CD14-positive monocyte (primary cell): Measurements from ENCODE around the gene SEC23A. TPM values are rescaled to one million over a fixed set of nuclear protein-coding genes. Genes with fewer than 3 reads are reported as not detected.

ENCODE experiments used
- DNase-seq, 3 donors: peaks; one replicate each; pipeline ENCODE4 v3.0.0-alpha.2; 2011 to 2022
- H2AFZ ChIP-seq: 2 replicates; pipeline ENCODE4 v1.6.0; 2012; ENCODE audit warnings: mild to moderate bottlenecking, low read depth, low read length, inconsistent platforms; ENCODE audit not compliant: insufficient read depth, poor library complexity, severe bottlenecking
- H3K27ac ChIP-seq, 2 donors: 1 replicate in 1 of 2; 2 replicates in 1 of 2; pipeline ENCODE4 v1.5.1; 2012 to 2013; ENCODE audit warnings: low read length in 2 of 2, control low read depth in 1 of 2, inconsistent platforms in 1 of 2, low read depth in 1 of 2, mild to moderate bottlenecking in 1 of 2
- H3K27me3 ChIP-seq, 2 donors: one replicate each; pipeline versions ENCODE4 v1.6.0 to v1.6.1; 2011 to 2013; ENCODE audit warnings: low read length in 2 of 2; ENCODE audit not compliant: control insufficient read depth in 2 of 2, insufficient read depth in 2 of 2
- H3K36me3 ChIP-seq, 2 donors: replicated peaks in 1 of 2; 1 replicate in 1 of 2; 2 replicates in 1 of 2; pipeline versions ENCODE4 v1.5.1 to v1.6.1; 2012 to 2013; ENCODE audit warnings: low read length in 2 of 2, control low read depth in 1 of 2, inconsistent platforms in 1 of 2, mild to moderate bottlenecking in 1 of 2; ENCODE audit not compliant: insufficient read depth in 2 of 2, control insufficient read depth in 1 of 2
- H3K4me1 ChIP-seq, 2 donors: 1 replicate in 1 of 2; 2 replicates in 1 of 2; pipeline versions ENCODE4 v1.5.1 to v1.6.1; 2012 to 2013; ENCODE audit warnings: low read length in 2 of 2, control low read depth in 1 of 2, inconsistent platforms in 1 of 2, mild to moderate bottlenecking in 1 of 2, moderate library complexity in 1 of 2; ENCODE audit not compliant: insufficient read depth in 2 of 2, control insufficient read depth in 1 of 2
- H3K4me2 ChIP-seq: replicated peaks from 2 replicates; pipeline ENCODE3; 2012; ENCODE audit warnings: low read length, moderate library complexity, mild to moderate bottlenecking; ENCODE audit not compliant: poor library complexity, severe bottlenecking; ENCODE audit errors: extremely low read depth
- H3K4me3 ChIP-seq, 3 experiments: fragments of 200-600 bp in 1 of 3; sonication (generic) in 1 of 3; replicated peaks in 1 of 3; 1 replicate in 2 of 3; 2 replicates in 1 of 3; pipeline ENCODE4 v1.5.1; 2011 to 2013; ENCODE audit warnings: low read length in 3 of 3, mild to moderate bottlenecking in 3 of 3, control low read depth in 2 of 3, low read depth in 2 of 3, inconsistent platforms in 1 of 3, moderate library complexity in 1 of 3
- H3K79me2 ChIP-seq: 2 replicates; pipeline ENCODE4 v1.6.0; 2012; ENCODE audit warnings: mild to moderate bottlenecking, control low read depth, inconsistent platforms, low read length, moderate library complexity; ENCODE audit not compliant: insufficient read depth
- H3K9ac ChIP-seq: 2 replicates; pipeline ENCODE4 v1.6.0; 2017; ENCODE audit warnings: low read length, mild to moderate bottlenecking; ENCODE audit not compliant: insufficient read depth, poor library complexity, severe bottlenecking
- H3K9me3 ChIP-seq, 2 donors: replicated peaks in 1 of 2; 1 replicate in 1 of 2; 2 replicates in 1 of 2; pipeline versions ENCODE4 v1.5.1 to v1.6.1; 2012 to 2013; ENCODE audit warnings: low read length in 2 of 2, control low read depth in 1 of 2; ENCODE audit not compliant: control insufficient read depth in 1 of 2, insufficient read depth in 1 of 2
- H4K20me1 ChIP-seq: 2 replicates; pipeline ENCODE4 v1.6.0; 2012; ENCODE audit warnings: mild to moderate bottlenecking, low read length, control low read depth, moderate library complexity; ENCODE audit not compliant: insufficient read depth
- H3K27ac Mint-ChIP-seq, 7 donors: one replicate each; pipeline ENCODE4 v1.8.0; 2020; ENCODE audit warnings: mild to moderate bottlenecking in 7 of 7, mixed read lengths in 7 of 7, moderate library complexity in 6 of 7, inconsistent platforms in 2 of 7
- H3K27me3 Mint-ChIP-seq, 3 donors: one replicate each; pipeline ENCODE4 v1.8.0; 2021 to 2022; ENCODE audit warnings: low read depth in 3 of 3, mild to moderate bottlenecking in 3 of 3, mixed read lengths in 3 of 3, moderate library complexity in 3 of 3, inconsistent platforms in 1 of 3
- H3K36me3 Mint-ChIP-seq, 2 donors: one replicate each; pipeline ENCODE4 v1.8.0; 2020; ENCODE audit warnings: mixed read lengths in 2 of 2, inconsistent platforms in 1 of 2, mild to moderate bottlenecking in 1 of 2
- H3K4me1 Mint-ChIP-seq: one replicate; pipeline ENCODE4 v1.8.0; 2020; ENCODE audit warnings: mild to moderate bottlenecking, mixed read lengths
- H3K4me3 Mint-ChIP-seq, 2 donors: one replicate each; pipeline ENCODE4 v1.8.0; 2020; ENCODE audit warnings: mild to moderate bottlenecking in 2 of 2, mixed read lengths in 2 of 2, moderate library complexity in 1 of 2
- H3K9me3 Mint-ChIP-seq, 7 donors: one replicate each; pipeline ENCODE4 v1.8.0; 2020 to 2022; ENCODE audit warnings: mixed read lengths in 7 of 7, mild to moderate bottlenecking in 6 of 7, moderate library complexity in 6 of 7, inconsistent platforms in 2 of 7
- WGBS: methylation state at CpG from one replicate; pipeline ENCODE4 v1.1.5; 2013; ENCODE audit warnings: missing lambda C conversion rate; ENCODE audit not compliant: insufficient coverage; 5-methylcytosine and 5-hydroxymethylcytosine counted together
- intact Hi-C, 2 donors: fragments of 100-400 bp; cut with micrococcal nuclease; formaldehyde crosslinking; loops; one replicate each; pipeline versions ENCODE4 v1.15.0 to v1.15.1; 2023
- polyA plus RNA-seq, 3 donors: library from polyadenylated mRNA; depleted of rRNA in 1 of 3; unstranded in 2 of 3; stranded (reverse) in 1 of 3; fragments of 300-500 nt in 2 of 3; fragments of >200 nt in 1 of 3; fragmentation: Illumina TruSeq in 2 of 3; gene quantifications; 1 replicate in 2 of 3; 2 replicates in 1 of 3; pipeline ENCODE4 v1.2.3, GENCODE V29; 2012 to 2021
- TF ChIP-seq, protein P1 (sequence below): fragments of 200-600 bp; IDR thresholded peaks from one replicate; pipeline ENCODE4 v1.8.0; 2022; ENCODE audit warnings: antibody characterized with exemption, mild to moderate bottlenecking

SEC23A gene
- polyA plus RNA-seq, 3 donors = 13.8 to 37.3 (median 36.4) TPM

DNA sequence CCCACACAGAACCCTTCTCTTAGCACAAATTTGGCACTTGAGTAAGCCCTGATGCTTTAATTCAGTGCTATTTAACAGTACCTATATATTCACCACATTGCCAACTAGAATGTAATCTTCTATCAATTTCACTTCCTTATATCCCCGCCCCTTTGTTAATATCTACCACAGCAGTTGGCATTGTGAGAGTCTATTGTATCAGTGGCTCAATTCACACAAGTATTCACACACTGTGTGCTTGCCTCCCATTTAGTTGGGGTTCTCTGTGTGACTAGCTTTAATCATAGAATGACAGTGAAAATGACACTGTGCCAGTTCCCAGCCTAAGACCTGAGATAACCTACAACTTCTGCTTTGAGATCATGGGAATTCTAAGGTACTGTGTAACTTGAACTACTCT lies 103.1 kb downstream of the SEC23A start:
- no CpG with 5 or more reads among the region's 1 CpG for WGBS
- peak overlapping the region; percentile 27 for H2AFZ ChIP-seq
- Mint-ChIP-seq H3K36me3 (no peaks in the 10 kb centered on the region), H3K4me3 (no peak overlapping the region), H3K4me1 (peaks cover 21% of the 10 kb centered on the region), H3K9me3 (peaks cover 0 to 4% (median 0%) of the 10 kb centered on the region in 7 donors), H3K27ac (no peak overlapping the region), H3K27me3 (peaks cover 0 to 4% (median 0%) of the 10 kb centered on the region in 3 donors)
- H3K27me3 ChIP-seq = no peaks in the 10 kb centered on the region
- H4K20me1 ChIP-seq = no peaks in the 10 kb centered on the region
- H3K4me2 ChIP-seq = no peak overlapping the region
- H3K4me3 ChIP-seq = no peak overlapping the region
- H3K36me3 ChIP-seq = no peaks in the 10 kb centered on the region
- intact Hi-C loops = no loop called here
- TF ChIP-seq, protein P1, sequence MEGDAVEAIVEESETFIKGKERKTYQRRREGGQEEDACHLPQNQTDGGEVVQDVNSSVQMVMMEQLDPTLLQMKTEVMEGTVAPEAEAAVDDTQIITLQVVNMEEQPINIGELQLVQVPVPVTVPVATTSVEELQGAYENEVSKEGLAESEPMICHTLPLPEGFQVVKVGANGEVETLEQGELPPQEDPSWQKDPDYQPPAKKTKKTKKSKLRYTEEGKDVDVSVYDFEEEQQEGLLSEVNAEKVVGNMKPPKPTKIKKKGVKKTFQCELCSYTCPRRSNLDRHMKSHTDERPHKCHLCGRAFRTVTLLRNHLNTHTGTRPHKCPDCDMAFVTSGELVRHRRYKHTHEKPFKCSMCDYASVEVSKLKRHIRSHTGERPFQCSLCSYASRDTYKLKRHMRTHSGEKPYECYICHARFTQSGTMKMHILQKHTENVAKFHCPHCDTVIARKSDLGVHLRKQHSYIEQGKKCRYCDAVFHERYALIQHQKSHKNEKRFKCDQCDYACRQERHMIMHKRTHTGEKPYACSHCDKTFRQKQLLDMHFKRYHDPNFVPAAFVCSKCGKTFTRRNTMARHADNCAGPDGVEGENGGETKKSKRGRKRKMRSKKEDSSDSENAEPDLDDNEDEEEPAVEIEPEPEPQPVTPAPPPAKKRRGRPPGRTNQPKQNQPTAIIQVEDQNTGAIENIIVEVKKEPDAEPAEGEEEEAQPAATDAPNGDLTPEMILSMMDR = no peak
- no peak overlapping the region for H3K9ac ChIP-seq
- no peak overlapping the region for H3K27ac ChIP-seq
- H3K4me1 ChIP-seq = peaks cover 10 to 12% of the 10 kb centered on the region in 2 donors
- no peak for DNase-seq
- no peaks in the 10 kb centered on the region for H3K9me3 ChIP-seq
- no peaks in the 10 kb centered on the region for H3K79me2 ChIP-seq

DNA sequence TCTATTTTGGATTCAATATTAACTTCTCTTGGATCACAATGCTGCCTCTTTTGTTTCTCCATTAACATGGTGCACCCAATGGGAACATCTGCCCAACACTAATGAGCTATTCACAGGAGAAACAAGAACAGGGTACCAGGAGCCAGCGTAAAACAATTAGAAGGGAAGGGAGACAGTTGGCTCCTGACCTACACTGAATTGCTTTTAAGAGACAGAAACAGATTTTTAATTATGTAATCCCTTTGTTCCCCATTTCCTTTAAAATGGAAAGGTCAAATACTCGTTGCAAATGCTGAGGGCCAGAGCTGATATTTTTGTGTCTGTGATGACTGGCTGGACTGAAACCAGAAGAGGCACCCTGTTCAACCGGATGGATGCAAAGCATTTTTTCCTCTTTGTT lies 108.3 kb downstream of the SEC23A start:
- no peak overlapping the region for H3K4me2 ChIP-seq
- 20% methylated on average over 1 of the region's 3 CpGs for WGBS
- peaks cover 25% of the 10 kb centered on the region for H3K4me1 Mint-ChIP-seq
- no peaks in the 10 kb centered on the region for H3K27me3 Mint-ChIP-seq
- TF ChIP-seq, protein P1 = no peak
- H2AFZ ChIP-seq = no peak overlapping the region
- H3K27ac ChIP-seq = no peak overlapping the region
- intact Hi-C loops = no loop called here
- H3K4me1 ChIP-seq = peaks cover 17 to 18% of the 10 kb centered on the region in 2 donors
- H3K27ac Mint-ChIP-seq = peak overlapping the region in 1 of 7 donors; percentile 18
- no peaks in the 10 kb centered on the region for H3K36me3 Mint-ChIP-seq
- no peaks in the 10 kb centered on the region for H3K36me3 ChIP-seq
- H3K27me3 ChIP-seq = no peaks in the 10 kb centered on the region
- H4K20me1 ChIP-seq = no peaks in the 10 kb centered on the region
- no peak overlapping the region for H3K4me3 Mint-ChIP-seq
- H3K9ac ChIP-seq = no peak overlapping the region
- no peak for DNase-seq
- H3K79me2 ChIP-seq = no peaks in the 10 kb centered on the region
- H3K9me3 ChIP-seq = no peaks in the 10 kb centered on the region
- no peak overlapping the region for H3K4me3 ChIP-seq
- H3K9me3 Mint-ChIP-seq = peaks cover 0 to 2% (median 0%) of the 10 kb centered on the region in 7 donors
